IPS-15b (cell line): ENCODE measurements around the gene CLEC2L.

Experiments
- H3K27me3 ChIP-seq: one replicate; pipeline ENCODE4 v1.6.1; 2013; ENCODE audit warnings: low read length; ENCODE audit not compliant: control insufficient read depth, insufficient read depth
- H3K36me3 ChIP-seq: one replicate; pipeline ENCODE4 v1.6.1; 2013; ENCODE audit warnings: low read length; ENCODE audit not compliant: control insufficient read depth, insufficient read depth
- H3K4me1 ChIP-seq: one replicate; pipeline ENCODE4 v1.6.1; 2013; ENCODE audit warnings: mild to moderate bottlenecking, low read length; ENCODE audit not compliant: control insufficient read depth, insufficient read depth
- H3K4me3 ChIP-seq: one replicate; pipeline ENCODE4 v1.5.1; 2013; ENCODE audit warnings: low read depth, low read length
- H3K9ac ChIP-seq: one replicate; pipeline ENCODE4 v1.6.1; 2013; ENCODE audit warnings: low read depth, mild to moderate bottlenecking, low read length
- H3K9me3 ChIP-seq: one replicate; pipeline ENCODE4 v1.6.1; 2013; ENCODE audit warnings: mild to moderate bottlenecking, low read length; ENCODE audit not compliant: control insufficient read depth, insufficient read depth

The CLEC2L gene

GRCh38 chr7:139562961-139563565 is 39.6 kb downstream of the CLEC2L start:
- no peak overlapping the region for H3K4me3 ChIP-seq
- H3K9me3 ChIP-seq: no peaks in the 10 kb centered on the region
- H3K9ac ChIP-seq: no peak overlapping the region
- no peaks in the 10 kb centered on the region for H3K27me3 ChIP-seq
- peaks cover 5% of the 10 kb centered on the region for H3K4me1 ChIP-seq
- no peaks in the 10 kb centered on the region for H3K36me3 ChIP-seq

GRCh38 chr7:139563856-139564255 is 40.4 kb downstream of the CLEC2L start:
- Histone ChIP-seq H3K36me3 (no peaks in the 10 kb centered on the region), H3K4me3 (no peak overlapping the region), H3K9me3 (no peaks in the 10 kb centered on the region)

DNA sequence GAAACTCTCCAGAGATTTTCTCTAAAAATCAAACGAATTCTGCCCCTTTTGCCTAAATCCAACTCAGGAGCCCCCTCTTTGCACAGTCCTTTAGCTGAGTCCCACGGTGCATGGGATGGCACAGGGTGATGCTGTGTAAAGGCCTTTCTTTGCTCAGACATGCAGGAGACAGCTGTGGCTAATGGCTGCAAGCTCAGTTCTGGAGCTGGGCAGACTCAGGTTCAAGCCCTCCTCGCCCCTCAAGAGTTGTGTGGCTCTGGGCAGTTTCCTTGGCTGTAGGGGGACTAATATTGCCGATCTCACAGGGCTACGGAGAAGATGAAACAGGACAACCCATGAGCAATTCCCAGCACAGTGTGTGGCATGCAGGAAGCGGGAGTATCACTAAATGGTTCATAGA is 42.6 kb downstream of the CLEC2L start:
- H3K9ac ChIP-seq: no peak overlapping the region
- H3K4me3 ChIP-seq: no peak overlapping the region
- H3K27me3 ChIP-seq: no peaks in the 10 kb centered on the region
- H3K4me1 ChIP-seq: peaks cover 5% of the 10 kb centered on the region
- no peaks in the 10 kb centered on the region for H3K36me3 ChIP-seq
- no peaks in the 10 kb centered on the region for H3K9me3 ChIP-seq

More at GRCh38 chr7:139563856-139564255, 40.4 kb downstream of the CLEC2L start:
- Histone ChIP-seq H3K4me1 (peaks cover 5% of the 10 kb centered on the region), H3K27me3 (no peaks in the 10 kb centered on the region), H3K9ac (no peak overlapping the region)

- no peaks in the 10 kb centered on the region for H3K27me3 ChIP-seq
- no peak overlapping the region for H3K4me3 ChIP-seq
- H3K9me3 ChIP-seq: no peaks in the 10 kb centered on the region
These were observed 43.5 kb downstream of the CLEC2L start for GRCh38 chr7:139566736-139567646.

GRCh38 chr7:139567647-139568345 is 44.3 kb downstream of the CLEC2L start:
- H3K4me3 ChIP-seq: no peak overlapping the region
- H3K36me3 ChIP-seq: no peaks in the 10 kb centered on the region
- H3K9me3 ChIP-seq: no peaks in the 10 kb centered on the region
- peaks cover 5% of the 10 kb centered on the region for H3K4me1 ChIP-seq
- H3K9ac ChIP-seq: no peak overlapping the region
- no peaks in the 10 kb centered on the region for H3K27me3 ChIP-seq

More at GRCh38 chr7:139566736-139567646, 43.5 kb downstream of the CLEC2L start:
- Histone ChIP-seq H3K4me1 (peaks cover 5% of the 10 kb centered on the region), H3K9ac (no peak overlapping the region), H3K36me3 (no peaks in the 10 kb centered on the region)

- peaks cover 5% of the 10 kb centered on the region for H3K4me1 ChIP-seq
- H3K27me3 ChIP-seq: no peaks in the 10 kb centered on the region
- no peak overlapping the region for H3K9ac ChIP-seq
- no peaks in the 10 kb centered on the region for H3K9me3 ChIP-seq
- H3K36me3 ChIP-seq: no peaks in the 10 kb centered on the region
- no peak overlapping the region for H3K4me3 ChIP-seq
These were observed 44.8 kb downstream of the CLEC2L start for GRCh38 chr7:139568346-139568675.

GRCh38 chr7:139568813-139569490 is 45.5 kb downstream of the CLEC2L start:
- no peak overlapping the region for H3K4me3 ChIP-seq
- peaks cover 5% of the 10 kb centered on the region for H3K4me1 ChIP-seq
- no peaks in the 10 kb centered on the region for H3K36me3 ChIP-seq
- no peaks in the 10 kb centered on the region for H3K27me3 ChIP-seq
- no peak overlapping the region for H3K9ac ChIP-seq
- no peaks in the 10 kb centered on the region for H3K9me3 ChIP-seq

DNA sequence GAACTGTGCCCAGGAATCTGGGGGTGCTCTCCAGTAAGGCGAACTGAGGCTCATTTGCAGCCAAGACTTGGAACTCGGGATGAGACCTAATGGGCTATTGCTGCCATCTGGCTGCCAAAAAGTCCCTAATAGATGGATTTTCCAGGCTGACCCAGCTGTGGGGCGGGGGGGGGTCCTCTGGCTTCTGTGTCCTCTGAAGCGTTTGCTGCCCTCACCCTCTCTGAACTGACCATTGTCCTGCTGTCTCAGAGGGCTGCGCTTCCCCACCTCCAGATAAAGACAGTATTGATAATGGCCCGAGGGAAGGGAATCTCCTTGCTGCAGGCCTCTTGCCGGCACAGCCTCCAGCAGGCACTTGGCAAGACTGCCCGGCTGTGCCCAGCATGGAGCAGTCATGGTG is 46.6 kb downstream of the CLEC2L start:
- peaks cover 5% of the 10 kb centered on the region for H3K36me3 ChIP-seq
- peaks cover 5% of the 10 kb centered on the region for H3K4me1 ChIP-seq
- no peak overlapping the region for H3K9ac ChIP-seq

DNA sequence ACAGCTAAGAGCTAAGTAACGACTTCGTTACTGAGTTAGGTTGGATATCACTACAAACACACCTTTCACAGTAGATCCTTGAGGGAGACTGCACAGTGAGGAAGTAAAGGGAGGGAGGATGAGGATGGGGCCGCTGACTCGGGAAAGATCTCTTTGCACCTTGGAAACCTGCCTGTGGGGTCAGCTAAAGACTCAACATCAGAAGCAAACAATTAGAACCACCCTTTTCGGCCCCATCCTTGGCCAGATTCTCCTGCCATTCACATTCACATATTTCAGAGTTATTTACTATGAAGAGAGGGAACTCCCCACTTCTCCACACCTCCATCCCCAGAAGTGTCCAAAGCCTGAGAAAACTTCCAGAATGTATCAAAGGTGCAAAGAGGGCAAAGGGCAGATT is 47.1 kb downstream of the CLEC2L start:
- H3K36me3 ChIP-seq: peaks cover 5% of the 10 kb centered on the region
- no peaks in the 10 kb centered on the region for H3K27me3 ChIP-seq
- no peaks in the 10 kb centered on the region for H3K9me3 ChIP-seq
- H3K4me3 ChIP-seq: no peak overlapping the region
- no peak overlapping the region for H3K9ac ChIP-seq
- H3K4me1 ChIP-seq: peaks cover 5% of the 10 kb centered on the region

More for the DNA sequence above, 46.6 kb downstream of the CLEC2L start:
- Histone ChIP-seq H3K27me3 (no peaks in the 10 kb centered on the region), H3K4me3 (no peak overlapping the region), H3K9me3 (no peaks in the 10 kb centered on the region)

GRCh38 chr7:139571190-139571589 is 47.7 kb downstream of the CLEC2L start:
- no peaks in the 10 kb centered on the region for H3K27me3 ChIP-seq
- peaks cover 5% of the 10 kb centered on the region for H3K36me3 ChIP-seq

DNA sequence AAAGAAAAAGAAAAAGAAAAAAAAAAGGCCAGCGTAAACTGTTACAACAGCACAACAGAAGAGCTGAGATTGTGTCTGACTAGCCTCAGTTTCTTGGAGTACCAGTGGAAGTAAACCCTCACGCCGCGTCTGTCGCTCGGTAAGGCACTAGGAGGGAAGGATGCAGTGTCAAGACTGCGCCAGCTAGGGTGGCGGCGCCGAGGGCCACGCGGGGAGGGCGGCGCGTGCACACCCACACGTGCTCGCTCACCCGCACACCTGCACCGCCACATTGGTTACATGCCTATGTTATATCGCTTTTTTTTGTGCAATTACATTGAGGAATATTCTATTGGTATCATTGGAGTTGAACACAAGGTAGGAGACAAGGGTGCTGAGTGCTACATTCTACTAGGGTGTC is 48.2 kb downstream of the CLEC2L start:
- Histone ChIP-seq H3K9me3 (no peaks in the 10 kb centered on the region), H3K36me3 (peaks cover 5% of the 10 kb centered on the region)

More at GRCh38 chr7:139571190-139571589, 47.7 kb downstream of the CLEC2L start:
- Histone ChIP-seq H3K4me3 (no peak overlapping the region), H3K9me3 (no peaks in the 10 kb centered on the region), H3K4me1 (peaks cover 5% of the 10 kb centered on the region), H3K9ac (no peak overlapping the region)

More for the DNA sequence above, 48.2 kb downstream of the CLEC2L start:
- Histone ChIP-seq H3K27me3 (no peaks in the 10 kb centered on the region), H3K9ac (no peak overlapping the region), H3K4me3 (no peak overlapping the region), H3K4me1 (peaks cover 5% of the 10 kb centered on the region)
